ENCODE data around the gene BOD1L1.

The BOD1L1 gene

DNA sequence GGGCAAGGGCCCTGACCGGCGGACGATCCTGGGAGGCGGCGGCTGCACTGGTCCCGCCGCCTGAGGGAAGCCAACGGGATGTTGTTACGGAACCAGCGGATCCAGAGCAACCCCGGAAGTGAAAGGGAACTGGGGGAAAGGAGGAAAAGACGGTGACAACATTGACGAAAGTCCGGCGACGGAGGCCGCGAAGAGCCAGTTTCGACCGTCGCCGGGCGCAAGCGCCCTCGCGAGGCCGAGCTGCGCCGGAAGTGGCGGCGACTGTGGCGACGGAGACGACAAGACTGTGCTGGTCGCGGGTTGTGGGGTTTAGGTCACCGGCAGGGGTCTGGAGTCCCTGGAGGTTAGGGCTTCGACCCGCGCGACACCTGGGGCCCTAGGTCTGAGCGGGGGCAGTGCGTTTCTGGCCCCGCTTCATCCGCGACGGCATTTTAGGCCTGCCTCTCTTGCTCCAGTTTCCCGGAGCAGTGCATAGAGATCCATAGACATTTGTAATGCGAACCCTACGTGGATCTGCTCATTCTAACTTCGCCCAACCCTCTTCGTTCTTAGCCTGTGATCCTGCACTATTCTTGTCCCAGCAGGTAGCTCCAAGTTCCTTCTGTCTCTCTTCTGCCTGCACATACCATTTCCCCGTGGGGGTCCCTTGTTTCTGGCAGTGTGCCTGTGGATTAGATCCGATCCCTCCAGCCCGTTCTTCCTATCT lies at the start of gene BOD1L1:
Gene BOD1L1 (minus strand): TSS at position 120 of the 706 bp plus-strand sequence. CDS start 138 bp downstream, outside the sequence.
- DNase-seq, result peak; percentile 70

DNA sequence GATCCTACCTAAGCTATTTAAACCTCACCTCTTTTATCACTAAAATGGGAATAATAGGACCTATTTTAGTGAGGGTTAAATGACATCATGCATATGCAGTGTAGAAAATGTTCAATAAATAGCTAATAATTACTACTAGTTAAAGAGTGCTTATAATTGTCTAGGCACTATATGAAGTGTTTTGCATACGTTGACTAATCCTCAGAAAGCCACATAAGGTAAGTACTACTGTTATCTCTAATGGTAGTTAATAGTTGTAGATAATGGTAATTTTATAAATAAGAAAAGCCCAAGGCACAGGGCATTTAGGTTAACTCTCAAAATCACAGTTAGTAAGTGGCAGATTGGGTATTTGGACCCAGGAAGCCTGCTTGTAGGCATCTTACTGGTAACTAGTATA lies 47.4 kb upstream of the BOD1L1 start:
- DNase-seq, result no peak

DNA sequence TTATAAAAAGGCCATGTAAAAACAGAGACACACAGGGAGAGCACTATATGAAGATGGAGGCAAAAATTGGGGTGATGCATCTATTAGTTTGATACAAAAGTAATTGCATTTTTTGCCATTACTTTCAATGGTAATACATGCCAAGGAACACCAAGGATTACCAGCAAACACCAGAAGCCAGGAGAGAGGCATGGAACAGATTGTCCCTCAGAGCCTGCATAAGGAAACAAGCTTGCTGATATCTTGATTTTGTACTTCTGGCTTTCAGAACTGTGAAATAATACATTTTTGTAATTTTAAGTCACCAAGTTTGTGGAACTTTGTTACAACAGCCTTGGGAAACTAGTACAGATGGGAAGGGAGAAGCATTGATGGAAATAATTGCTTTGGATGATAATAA lies 45.6 kb upstream of the BOD1L1 start:
- DNase-seq, result no peak

DNA sequence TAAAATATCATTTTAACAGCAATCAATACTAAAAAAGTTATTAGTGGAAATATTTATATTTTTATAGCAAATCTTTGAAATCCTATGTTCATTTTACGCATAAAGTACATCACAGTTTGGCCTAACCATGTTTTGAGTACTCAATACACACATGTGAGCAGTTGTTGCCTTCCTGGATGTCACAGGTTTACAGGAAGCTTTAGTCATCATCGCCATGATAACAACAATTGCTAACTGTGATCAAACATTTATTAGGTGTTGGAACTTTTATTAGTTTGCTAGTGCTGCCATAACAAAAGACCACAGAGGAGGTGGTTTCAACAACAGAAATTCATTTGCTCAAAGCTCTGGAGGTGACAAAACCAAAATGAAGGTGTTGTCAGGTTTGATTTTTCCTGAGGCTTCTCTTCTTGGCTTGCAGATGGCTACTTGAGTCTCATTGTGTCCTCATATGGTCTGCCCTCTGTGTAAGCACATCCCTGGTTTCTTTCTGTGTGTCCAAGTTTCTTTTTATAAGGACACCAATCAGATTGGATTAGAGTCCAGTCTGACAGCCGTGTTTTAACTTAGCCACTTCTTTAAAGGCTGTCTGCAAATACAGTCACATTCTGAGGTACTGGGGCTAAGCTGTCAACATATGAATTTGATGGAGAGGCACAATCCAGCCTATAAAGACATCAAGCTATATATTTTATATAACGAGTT lies 43.1 kb upstream of the BOD1L1 start:
- DNase-seq, result no peak

DNA sequence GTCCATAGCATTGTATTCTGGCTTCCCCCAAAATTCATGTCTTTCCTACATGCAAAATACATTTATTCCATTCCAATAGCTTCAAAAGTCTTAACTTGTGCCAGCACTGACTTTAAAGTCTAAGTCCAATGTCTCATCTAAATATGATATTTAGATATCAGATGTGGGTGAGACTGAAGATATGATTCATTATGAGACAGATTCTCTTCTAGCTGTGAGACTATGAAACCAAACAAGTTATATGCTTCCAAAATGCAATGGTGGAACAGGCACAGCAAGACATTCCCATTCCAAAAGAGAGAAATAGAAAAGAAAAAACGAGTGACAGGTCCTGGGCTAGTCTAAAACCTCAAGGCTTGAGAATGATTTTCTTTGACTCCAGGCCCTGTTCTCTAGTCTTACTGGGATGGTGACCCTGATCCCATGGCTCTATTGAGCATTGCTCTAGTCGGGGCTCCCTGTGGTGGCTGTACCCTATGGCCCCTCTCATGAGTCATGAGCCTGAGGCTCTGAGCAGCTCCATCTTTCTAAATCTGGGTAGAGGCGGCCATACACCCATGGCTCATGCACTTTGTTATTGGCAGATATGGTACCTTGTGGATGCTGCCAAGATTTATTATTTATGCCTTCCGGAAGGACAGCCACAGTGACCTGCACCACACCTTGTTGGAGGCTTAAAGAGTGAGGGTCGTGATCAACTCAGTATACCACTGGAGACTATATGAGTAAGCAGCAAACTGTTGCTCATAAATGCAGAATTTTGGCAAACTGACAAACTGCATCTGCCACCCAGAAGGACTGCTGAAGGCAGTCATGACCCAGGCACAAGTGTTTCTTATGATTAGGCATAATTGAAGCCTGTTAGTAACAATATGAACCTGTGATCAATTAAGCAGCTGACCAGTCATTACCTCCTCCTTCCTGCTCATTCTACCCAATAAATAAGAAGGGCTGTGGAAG lies 38.5 kb upstream of the BOD1L1 start:
- DNase-seq, result no peak

DNA sequence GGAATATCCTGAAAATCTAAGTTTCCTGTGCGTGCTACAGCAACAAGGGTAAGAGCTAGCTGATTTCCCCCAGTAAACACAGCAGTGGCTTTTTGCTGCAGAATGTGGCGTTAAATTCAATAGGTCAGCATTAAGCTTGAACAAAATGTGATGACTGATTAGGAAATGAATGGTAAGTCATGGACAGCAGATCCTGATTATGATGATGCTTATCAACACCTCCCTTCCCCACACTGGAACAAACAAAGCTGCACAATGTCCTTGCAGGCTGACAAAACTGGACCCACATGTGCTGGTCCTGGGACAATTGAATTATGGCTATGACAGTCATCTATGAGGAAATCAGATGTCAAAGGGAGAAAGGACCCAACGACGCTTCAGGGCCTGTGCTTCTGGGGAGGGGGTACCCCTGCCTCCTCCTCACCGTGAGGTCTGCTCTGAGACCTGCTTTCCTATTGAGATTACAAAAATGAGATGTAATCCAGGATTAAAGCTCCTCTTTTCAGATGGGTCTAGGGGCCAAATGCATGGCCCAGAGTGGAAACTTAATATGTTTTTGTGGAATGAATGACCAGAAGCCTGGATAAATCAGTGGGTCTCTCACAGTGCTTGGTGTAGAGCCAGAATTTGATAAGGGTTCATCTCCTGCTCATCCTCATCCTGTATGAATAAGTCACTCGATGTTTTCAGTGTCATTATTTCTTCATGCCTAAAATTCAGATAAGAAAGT lies 32.0 kb upstream of the BOD1L1 start:
- no peak for DNase-seq

DNA sequence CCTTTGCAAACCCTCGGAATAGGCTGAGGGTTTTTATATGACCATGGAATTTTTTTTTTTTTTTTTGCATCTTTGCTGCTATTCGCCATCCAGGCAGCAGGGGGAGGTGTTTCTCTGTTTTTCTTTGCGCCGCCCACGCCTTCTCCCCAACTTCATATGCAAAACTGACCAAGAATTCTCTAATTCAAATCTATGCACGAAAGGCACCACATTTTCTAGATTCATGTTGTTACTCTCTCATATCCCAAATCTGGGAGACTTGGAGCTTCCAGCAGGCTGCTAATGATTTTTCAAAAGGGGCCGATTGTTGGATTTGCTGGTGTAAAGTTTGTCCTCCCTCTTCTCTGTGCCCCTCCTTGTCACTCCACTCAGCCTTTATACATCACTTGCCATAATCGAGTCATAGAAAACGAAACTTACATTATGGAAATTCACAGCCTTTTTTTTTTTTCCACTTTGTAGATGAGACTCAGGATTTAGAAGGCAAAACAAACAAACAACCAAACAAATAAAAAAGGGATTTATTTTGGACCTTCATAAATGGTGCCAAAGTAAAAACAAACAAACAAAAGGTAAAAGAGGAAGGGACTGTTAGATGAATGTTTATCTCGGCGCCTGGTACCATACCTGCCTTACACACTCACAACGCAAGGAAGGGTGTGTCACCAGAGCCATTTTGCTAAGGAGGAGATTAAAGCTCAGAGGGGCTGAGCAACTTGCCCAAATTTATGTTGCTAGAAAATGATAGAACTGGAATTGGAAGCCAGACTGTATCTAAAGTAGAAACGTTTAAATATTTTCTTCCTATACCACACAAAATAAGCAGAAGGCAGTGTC lies 29.3 kb upstream of the BOD1L1 start:
- DNase-seq, result peak; percentile 47

DNA sequence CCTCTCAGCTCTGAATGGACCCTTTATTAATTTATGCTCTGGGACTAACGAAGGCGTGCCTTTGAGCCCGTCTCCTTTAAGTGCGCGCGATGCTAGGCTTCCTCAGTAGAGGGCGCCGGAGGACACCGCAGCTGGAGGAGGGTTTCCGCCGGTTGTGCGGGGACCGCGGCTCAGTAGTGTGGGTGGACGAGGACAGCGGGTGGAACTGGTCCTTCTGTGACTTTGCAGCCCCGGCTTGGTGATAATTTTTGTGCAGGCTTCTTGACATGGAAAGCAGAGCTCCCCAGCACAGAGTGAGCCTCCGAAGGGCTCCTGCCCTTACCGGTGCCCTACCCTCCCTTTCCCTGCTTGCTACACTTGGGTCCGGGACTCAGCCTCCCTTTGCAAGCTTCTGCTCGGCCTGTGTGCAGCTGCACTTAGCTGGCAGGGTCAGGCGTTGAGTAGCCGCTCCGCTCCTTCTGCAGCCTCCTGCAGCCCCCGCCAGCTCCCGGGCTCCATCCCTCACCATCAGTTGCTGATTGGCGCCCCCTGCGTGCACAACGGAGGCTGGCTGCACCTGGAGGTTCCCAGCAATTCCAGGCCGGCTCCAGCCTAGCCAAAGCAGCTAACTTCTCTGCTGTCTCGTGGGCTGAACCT lies 26.8 kb upstream of the BOD1L1 start:
- peak; percentile 66 for DNase-seq

DNA sequence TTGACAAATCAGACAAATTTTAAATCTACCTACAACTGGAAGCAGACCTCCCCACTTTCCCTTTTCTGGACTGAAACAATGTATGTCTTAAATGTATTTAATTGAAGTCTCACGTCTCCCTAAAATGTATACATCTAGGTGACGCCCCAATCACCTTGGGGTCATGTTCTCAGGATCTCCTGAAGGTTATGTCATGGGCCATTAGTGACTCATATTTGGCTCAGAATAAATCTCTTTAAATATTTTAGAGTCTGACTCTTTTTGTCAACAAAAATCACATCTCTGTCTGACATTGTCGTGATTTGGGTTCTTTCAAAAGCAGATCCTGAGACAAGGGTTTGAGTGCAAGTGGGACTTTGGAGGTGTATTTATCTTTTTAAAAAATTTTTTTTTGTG lies 26.2 kb upstream of the BOD1L1 start:
- no peak for DNase-seq

DNA sequence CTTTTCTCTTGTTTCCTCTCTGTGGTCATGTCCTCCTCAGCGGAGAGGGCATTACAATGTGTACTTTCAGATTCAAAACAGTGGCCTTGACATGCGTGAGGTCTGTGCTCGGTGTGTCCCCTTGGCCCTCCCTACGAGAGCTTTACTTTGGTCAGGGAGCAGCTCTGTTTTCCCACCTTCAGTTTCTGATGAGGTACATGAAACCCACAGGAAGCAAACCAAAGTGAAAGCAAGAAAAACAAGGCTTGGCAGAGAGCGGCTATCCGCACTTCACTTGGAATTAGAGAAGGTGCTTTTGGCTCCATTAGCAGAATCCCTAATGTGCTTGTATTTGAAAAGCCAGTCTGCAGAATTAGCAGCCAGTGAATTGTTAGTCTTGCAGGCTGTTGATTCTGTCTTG lies 19.5 kb upstream of the BOD1L1 start:
- DNase-seq, result no peak

DNA sequence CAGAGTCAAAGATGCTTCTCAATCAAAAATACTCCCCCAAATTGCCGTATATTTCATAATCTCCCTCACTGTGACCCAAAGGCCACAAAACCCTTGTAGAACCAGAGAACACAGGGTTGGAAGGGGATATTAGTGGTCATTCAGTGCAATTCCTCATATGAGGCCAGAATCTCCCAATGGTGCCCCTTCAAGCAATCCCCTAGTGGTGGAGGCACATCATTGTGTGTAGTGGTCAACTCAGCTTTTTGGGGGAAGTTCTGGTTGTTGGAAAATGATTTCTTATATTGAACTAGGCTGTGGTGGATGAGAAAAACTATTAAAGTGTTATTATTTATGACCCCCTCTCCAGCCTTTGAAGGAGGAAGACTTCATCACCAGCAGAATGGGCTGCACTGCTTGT lies 17.6 kb upstream of the BOD1L1 start:
- DNase-seq, result no peak

DNA sequence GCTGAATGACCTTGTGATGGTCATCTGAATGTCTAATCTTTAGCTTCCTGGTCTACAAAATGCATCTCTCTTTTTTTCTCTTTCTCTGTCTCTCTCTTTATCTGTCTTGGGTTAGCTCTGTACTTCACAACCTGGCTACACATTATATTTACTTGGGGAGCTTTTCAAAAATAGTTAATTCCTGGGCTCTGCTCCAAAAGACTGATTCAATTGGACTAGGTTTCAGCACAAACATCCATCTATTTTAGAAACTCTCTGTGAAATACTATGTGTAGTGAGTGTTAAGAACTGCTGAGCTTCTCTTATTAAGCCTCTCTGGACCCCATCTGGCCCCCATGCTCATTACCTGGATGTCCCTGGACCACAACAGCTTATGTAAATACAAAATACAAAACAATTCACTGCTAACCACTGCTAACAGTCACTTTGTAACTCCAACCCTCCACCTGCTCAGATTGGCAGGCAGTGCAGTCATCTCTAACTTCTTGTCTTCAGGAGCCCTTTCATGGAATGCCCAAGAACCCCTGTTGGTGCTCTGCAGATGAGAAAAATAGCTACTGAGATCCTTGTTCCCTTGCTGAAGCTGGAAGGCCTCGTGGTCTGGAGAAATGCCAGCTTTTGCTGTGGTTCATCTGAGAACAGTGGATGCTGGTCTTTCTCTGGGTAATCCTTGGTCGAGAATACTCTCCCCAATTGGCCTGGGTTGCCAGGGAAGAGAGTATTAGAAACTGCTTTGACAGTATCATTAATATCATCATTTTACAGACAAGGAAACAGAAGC lies 14.8 kb upstream of the BOD1L1 start:
- DNase-seq, result no peak

DNA sequence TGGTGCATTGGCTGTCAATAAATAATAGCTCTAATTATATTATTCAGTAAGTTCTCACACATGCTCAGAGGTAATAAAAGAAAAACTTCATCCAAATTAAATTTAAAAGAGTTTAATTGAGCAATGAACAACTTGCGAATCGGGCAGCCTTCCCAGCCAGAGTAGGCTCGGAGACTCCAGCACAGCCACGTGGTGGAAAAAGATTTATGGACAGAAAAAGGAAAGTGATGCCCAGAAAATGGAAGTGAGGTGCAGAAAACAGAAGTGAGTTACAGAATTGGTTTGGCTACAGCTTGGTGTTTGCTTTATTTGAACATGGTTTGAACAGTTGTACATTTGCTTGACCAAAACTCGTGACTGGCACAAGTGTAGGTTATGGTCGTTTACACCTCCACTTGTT lies 13.6 kb upstream of the BOD1L1 start:
- DNase-seq, result no peak

DNA sequence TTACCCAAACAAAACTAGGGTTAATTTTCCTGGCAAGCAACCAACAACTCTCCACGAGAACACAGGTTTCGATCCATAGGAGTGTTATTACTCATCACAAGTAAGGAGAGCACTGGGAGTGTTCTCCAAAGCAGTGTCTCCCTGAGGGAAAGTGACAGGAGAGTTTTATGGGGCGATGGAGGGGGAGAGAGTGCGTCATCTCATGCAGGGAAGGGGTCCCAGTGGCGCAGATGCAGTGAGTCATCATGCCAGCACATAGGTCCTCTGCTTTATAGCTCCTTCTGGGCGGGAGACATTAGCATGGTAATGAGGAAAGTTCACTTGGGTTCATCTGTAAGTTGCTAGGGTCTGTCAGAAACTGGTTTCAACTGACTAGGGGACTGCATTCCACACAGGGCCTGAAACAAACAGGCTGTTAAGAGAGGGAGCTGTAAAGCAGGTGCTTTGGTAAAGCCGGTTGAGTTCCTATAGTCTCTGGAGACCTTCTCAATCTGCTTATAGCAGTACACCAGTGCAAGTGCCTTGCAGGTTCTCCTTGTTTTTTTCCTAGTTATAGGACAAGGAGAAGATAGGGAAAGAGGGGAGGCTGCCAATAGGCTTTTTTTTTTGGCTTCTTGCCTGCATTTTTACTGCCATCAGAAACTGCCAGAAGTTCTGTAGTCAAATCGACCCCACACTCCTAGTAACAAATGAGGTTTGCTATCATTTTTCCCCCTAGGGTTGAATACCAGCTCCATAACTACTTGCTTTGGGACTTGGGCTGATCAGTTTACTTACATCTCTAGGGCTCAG lies 12.8 kb upstream of the BOD1L1 start:
- DNase-seq, result no peak

DNA sequence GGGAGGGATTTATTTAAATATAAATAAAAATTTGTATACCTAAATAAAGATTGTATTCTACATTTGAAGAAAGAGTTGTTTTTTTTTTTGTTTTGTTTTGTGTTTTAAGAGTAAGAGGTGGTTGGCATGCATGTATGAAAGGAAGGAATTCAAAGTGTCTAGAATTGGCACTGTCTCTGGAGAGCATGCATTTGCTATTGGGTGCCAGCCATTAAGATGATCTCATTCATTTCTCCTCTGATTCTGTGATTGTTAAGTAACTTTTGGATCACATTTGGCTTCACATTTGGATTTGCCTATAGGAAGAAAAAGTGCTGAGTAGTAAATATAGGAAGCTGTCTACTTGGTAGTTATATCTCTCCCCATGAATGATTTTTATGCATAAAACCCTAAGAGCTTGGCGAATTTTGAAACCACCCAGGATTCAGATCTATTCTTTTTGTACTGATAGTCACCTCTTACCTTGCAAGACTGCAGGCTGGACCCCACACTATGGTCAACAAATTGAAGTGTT lies 7.8 kb upstream of the BOD1L1 start:
- no peak for DNase-seq

DNA sequence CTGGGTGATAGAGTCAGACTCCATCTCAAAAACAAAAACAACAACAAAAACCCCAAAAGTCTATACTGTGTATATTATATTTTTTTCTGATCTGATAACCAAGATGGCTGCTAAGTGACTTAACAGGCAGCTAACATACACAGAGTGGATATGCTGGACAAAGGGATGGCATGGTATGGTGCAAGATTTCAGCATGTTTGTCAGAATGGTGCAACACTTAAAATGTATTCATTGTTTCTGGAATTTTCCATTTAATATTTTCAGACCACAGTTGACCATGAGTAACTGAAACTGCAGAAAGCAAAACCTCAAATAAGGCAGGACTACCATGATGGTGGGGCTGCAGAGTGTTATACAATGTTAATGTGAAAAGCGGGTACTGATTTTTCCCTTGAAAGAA lies 6.1 kb upstream of the BOD1L1 start:
- no peak for DNase-seq

DNA sequence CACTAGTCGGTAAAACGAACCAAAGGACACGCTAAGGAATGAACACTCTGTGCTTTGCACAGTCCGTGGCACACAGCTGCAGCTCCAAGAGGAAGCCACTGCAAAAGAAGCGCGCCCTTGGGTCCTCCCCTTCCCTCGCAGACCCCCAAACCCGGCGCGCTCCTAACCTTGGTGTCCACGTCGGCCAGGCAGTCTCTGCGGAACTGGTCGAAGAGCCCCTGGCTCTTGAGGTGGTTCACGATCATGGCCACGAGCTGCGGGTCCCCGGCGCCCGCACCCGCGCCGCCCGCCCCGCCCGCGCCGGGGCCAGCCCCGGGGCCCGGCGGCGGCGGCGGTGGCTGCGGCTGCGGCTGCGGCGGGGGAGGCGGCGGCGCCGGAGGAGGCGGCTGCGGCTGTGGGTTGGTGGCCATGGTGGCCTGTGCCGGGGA lies 333 bp downstream of the BOD1L1 start:
- DNase-seq, result no peak

DNA sequence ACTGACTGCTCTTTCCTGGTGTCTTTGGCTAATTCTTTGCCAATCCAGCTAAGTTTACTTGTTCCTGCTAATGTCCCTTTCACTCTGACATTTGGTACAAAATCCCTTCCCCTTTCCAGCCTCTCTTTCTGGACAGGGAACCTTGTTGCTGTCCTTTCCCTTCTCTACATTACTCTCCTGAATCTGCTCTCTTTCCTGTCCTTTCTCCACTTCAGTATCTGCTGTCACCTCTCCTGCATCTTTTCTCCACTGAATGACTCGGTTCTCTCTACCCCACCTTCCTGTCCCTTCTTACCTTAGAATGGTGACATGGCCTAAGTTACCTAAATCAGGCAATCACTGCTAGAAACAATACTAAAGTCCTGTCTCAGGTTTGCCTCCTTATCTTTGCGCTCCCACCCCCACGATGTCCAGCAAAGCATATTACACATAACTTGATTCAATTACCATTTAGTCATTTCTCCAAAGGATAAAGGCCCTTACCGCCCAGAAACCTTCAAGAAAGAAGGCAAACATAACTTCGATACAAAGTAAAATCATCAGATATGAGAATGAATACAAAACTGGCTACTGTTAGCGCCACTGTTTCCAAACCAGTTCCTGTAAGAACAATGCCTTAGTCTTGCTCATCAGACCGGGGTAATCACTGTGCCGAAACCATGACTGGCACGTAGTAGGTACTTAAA lies 890 bp downstream of the BOD1L1 start:
- DNase-seq, result no peak

Data from NCI-H1105 treated with DMSO at 0.1 percent for 48 hours (cell line).